K562 (cell line): ENCODE measurements around the gene B3GALT4. TPM values are rescaled to one million over a fixed set of nuclear protein-coding genes. Genes with fewer than 3 reads are reported as not detected.
A peak's percentile ranks its signal among the peaks of the same experiment; 100 is the strongest.

Experiments used
- ATAC-seq: fragments of 200-7000 bp; cut with Tn5 transposase; 3 replicates; pipeline ENCODE4 v1.9.1; 2020; ENCODE audit warnings: moderate library complexity
- BruUV-seq: library from RNA; stranded (reverse); fragments of 400-500 nt; replicated peaks from 2 replicates; lab custom pipeline; 2021; lab: Mats Ljungman, UMichigan
- CTCF ChIA-PET: fragments of 300-600 bp; formaldehyde crosslinking; extraction: SDS; loops from one replicate; lab custom pipeline; 2021; ENCODE audit warnings: low intra/inter-chr PET ratio; lab: Yijun Ruan, JAX
- POLR2A ChIA-PET: fragments of 300-600, 350-650 bp; sonication (Branson Sonifier 250); formaldehyde crosslinking; extraction: SDS; loops from one replicate; lab custom pipeline; 2021; ENCODE audit warnings: antibody characterized with exemption, inconsistent platforms; lab: Yijun Ruan, JAX
- DNase-seq, 4 experiments: peaks; one replicate each; pipeline versions ENCODE4 v3.0.0 to v3.0.0-alpha.2; 2011 to 2018; ENCODE audit warnings: low spot score in 3 of 4, mixed read lengths in 3 of 4; ENCODE audit errors: extremely low read depth in 1 of 4
- FAIRE-seq: peaks from 2 replicates; lab custom pipeline; 2011; peaks lifted over from hg19 to GRCh38; lab: Jason Lieb, UNC
- H2AFZ ChIP-seq: 2 replicates; pipeline ENCODE4 v1.6.0; 2011; ENCODE audit warnings: low read depth, low read length, control low read depth, inconsistent platforms
- H3K27ac ChIP-seq: fragments of 200-600 bp; 3 replicates; pipeline ENCODE4 v1.8.0; 2011; ENCODE audit warnings: low read depth, mild to moderate bottlenecking, control low read depth, inconsistent platforms, low read length, moderate library complexity, mixed read lengths; ENCODE audit errors: extremely low read depth
- H3K27me3 ChIP-seq, 2 experiments: fragments of 300-600 bp in 1 of 2; 2 replicates in 1 of 2; 3 replicates in 1 of 2; pipeline versions ENCODE4 v1.6.0 to v1.8.0; 2011; ENCODE audit warnings: inconsistent platforms in 2 of 2, low read length in 2 of 2, mild to moderate bottlenecking in 1 of 2, mixed read lengths in 1 of 2, moderate library complexity in 1 of 2; ENCODE audit not compliant: control insufficient read depth in 2 of 2, insufficient read depth in 2 of 2
- H3K36me3 ChIP-seq: fragments of 300-600 bp; 3 replicates; pipeline ENCODE4 v1.8.0; 2011; ENCODE audit warnings: mild to moderate bottlenecking, low read length, inconsistent platforms; ENCODE audit not compliant: control insufficient read depth, insufficient read depth
- H3K4me1 ChIP-seq, 2 experiments: fragments of 200-600 bp in 1 of 2; replicated peaks in 1 of 2; 2 replicates in 1 of 2; 3 replicates in 1 of 2; pipeline versions ENCODE4 v1.5.1 to v1.8.0; 2011; ENCODE audit warnings: inconsistent platforms in 2 of 2, low read length in 2 of 2, mild to moderate bottlenecking in 1 of 2, mixed read lengths in 1 of 2, moderate library complexity in 1 of 2; ENCODE audit not compliant: control insufficient read depth in 2 of 2, insufficient read depth in 2 of 2
- H3K4me2 ChIP-seq: 2 replicates; pipeline ENCODE4 v1.6.1; 2011; ENCODE audit warnings: low read length, control low read depth, inconsistent platforms, mixed read lengths; ENCODE audit not compliant: insufficient read depth
- H3K4me3 ChIP-seq: fragments of 200-600 bp; sonication (generic), shearing (Covaris generic); 2 replicates; pipeline ENCODE4 v1.5.1; 2016; ENCODE audit warnings: control low read depth, inconsistent platforms
- H3K79me2 ChIP-seq: fragments of 200-600 bp; 3 replicates; pipeline ENCODE4 v1.8.0; 2011; ENCODE audit warnings: low read length, inconsistent platforms; ENCODE audit not compliant: control insufficient read depth, insufficient read depth
- H3K9ac ChIP-seq, 2 experiments: 2 replicates each; pipeline versions ENCODE4 v1.6.0 to v1.6.1; 2011; ENCODE audit warnings: low read depth in 2 of 2, low read length in 2 of 2, control low read depth in 1 of 2, inconsistent platforms in 1 of 2, mild to moderate bottlenecking in 1 of 2, mixed read lengths in 1 of 2; ENCODE audit not compliant: insufficient read depth in 1 of 2
- H3K9me1 ChIP-seq: one replicate; pipeline ENCODE4 v1.6.0; 2011; ENCODE audit warnings: inconsistent platforms, mild to moderate bottlenecking, low read length, moderate library complexity; ENCODE audit not compliant: control insufficient read depth, insufficient read depth
- H3K9me3 ChIP-seq: replicated peaks from 2 replicates; pipeline ENCODE4 v1.5.1; 2011; ENCODE audit warnings: low read depth, low read length, inconsistent platforms; ENCODE audit not compliant: control insufficient read depth, insufficient read depth
- H4K20me1 ChIP-seq: replicated peaks from 2 replicates; pipeline ENCODE4 v1.6.1; 2011; ENCODE audit warnings: low read length, inconsistent platforms, mixed read lengths; ENCODE audit not compliant: control insufficient read depth, insufficient read depth
- KDM5B ChIP-seq: fragments of 200-600 bp; sonication (generic); IDR thresholded peaks from 2 replicates; pipeline ENCODE4 v1.6.1; 2012; ENCODE audit warnings: low read depth, mild to moderate bottlenecking, moderate library complexity, low read length, control low read depth, inconsistent platforms; ENCODE audit not compliant: insufficient replicate concordance
- POLR2AphosphoS2 ChIP-seq: IDR thresholded peaks from 2 replicates; pipeline ENCODE4 v1.6.1; 2012; ENCODE audit warnings: low read length, improper control_type of control experiment
- POLR2G ChIP-seq: fragments of 200-400 bp; formaldehyde crosslinking; IDR thresholded peaks from 2 replicates; pipeline ENCODE4 v1.6.1; 2017; ENCODE audit warnings: low read depth, mild to moderate bottlenecking, antibody characterized with exemption, low read length, moderate library complexity
- RBFOX2 ChIP-seq: fragments of 200-400 bp; formaldehyde crosslinking; IDR thresholded peaks from 2 replicates; pipeline ENCODE4 v1.6.1; 2017; ENCODE audit warnings: low read depth, mild to moderate bottlenecking, low read length, moderate library complexity
- ZC3H4 ChIP-seq: sonication (generic); formaldehyde crosslinking; IDR thresholded peaks from 2 replicates; pipeline ENCODE4 v1.9.0; 2021; ENCODE audit warnings: missing genetic modification reagents, borderline replicate concordance
- ZNF507 ChIP-seq: conservative IDR thresholded peaks from 2 replicates; pipeline ENCODE4 v1.6.1; 2017; ENCODE audit warnings: missing genetic modification characterization, missing compliant biosample characterization
- WGBS: fragments of 100-300 bp; shearing (Covaris generic); methylation state at CpG from one replicate; pipeline ENCODE4 v1.1.6; 2016; ENCODE audit warnings: low coverage, mixed read lengths; ENCODE audit not compliant: insufficient coverage; ENCODE audit errors: missing lambda C conversion rate; 5-methylcytosine and 5-hydroxymethylcytosine counted together
- in situ Hi-C: fragments of 300-500 bp; cut with MboI; formaldehyde crosslinking; loops from 4 replicates; pipeline ENCODE4 v1.15.0; 2018; ENCODE audit warnings: inconsistent platforms, mixed read lengths
- intact Hi-C: fragments of 100-400 bp; cut with micrococcal nuclease; formaldehyde crosslinking; loops from 2 replicates; pipeline ENCODE4 v1.14.2; 2022
- polyA plus RNA-seq, 8 experiments: library from polyadenylated mRNA; depleted of rRNA in 4 of 8; stranded (reverse) in 5 of 8; unstranded in 3 of 8; fragments of >200 nt; fragmentation: Nextera tagmentation in 2 of 8; fragmentation: Illumina TruSeq in 1 of 8; extraction: Ambion mirVana in 2 of 8; extraction: Trizol in 1 of 8; gene quantifications; 2 replicates each; pipeline versions ENCODE4 v1.2.1 to v1.2.3, GENCODE V29; 2011 to 2014; ENCODE audit warnings: inconsistent platforms in 1 of 8, missing spikeins in 1 of 8
- total RNA-seq, 7 experiments: library from RNA; depleted of rRNA in 6 of 7; stranded (reverse); fragments of >200 nt in 6 of 7; fragmentation: Illumina TruSeq in 2 of 7; extraction: Trizol in 2 of 7; gene quantifications; 2 replicates each; pipeline versions ENCODE4 v1.2.1 to v1.2.3, GENCODE V29; 2011 to 2021; ENCODE audit warnings: low replicate concordance in 1 of 7
- TF ChIP-seq, protein P1 (sequence below): fragments of 200-800 bp; sonication (Bioruptor generic); IDR thresholded peaks from 2 replicates; pipeline ENCODE4 v1.6.1; 2016; ENCODE audit warnings: missing genetic modification characterization, missing compliant biosample characterization
- TF ChIP-seq, protein P2 (sequence below), 3 experiments: fragments of 200-800 bp in 1 of 3; sonication (Bioruptor generic) in 1 of 3; sonication (generic) in 1 of 3; formaldehyde crosslinking in 1 of 3; IDR thresholded peaks; 2 replicates each; pipeline versions ENCODE4 v1.6.1 to v1.8.0; 2016 to 2022; ENCODE audit warnings: mild to moderate bottlenecking in 2 of 3, missing compliant biosample characterization in 2 of 3, missing genetic modification characterization in 2 of 3, missing genetic modification reagents in 1 of 3

B3GALT4 gene
- total and polyA plus RNA-seq, 9 of the 15 experiments (the other 6 are each of a cell fraction or from before 2014, with no cell fraction given), result 0.11 to 1.3 (median 0.53) TPM; not detected in 1

DNA sequence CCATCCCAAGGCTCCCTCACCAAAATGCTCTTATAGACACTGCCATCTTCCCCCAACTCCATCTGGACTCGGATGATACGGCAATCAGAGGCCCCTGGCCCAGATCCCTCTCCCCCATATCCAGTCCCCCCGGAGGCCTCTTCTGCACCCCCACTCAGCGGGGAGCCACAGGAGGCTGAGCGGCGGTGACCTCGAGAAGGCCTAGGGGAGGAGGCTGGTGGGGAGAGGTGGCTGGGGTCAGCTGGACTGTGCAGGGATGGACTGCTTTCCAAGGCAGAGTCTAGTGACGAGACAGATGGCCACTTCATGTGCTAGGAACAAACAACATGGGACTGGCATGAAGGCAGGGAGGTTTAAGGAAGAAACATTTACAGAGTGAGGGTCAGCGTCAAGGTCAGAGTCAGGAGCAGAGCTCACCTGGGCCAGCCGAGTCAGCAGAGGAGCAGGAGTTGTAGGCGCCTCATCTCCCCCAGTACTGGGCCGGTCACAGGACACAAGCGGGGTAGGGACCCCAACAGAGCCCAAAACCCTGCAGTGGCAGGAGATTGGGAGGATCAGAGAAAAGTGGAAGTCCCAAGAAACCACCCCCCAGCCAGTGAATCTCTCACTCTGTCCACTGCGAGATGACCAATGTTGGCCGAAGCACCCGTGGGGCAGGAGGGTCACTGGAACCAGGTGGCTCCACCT, 16.2 kb downstream of the B3GALT4 start:
- H3K9ac ChIP-seq, result peak overlapping the region in 1 of 2 experiments; percentile 50; a peak in 2 of 4 replicates
- H3K27me3 ChIP-seq, result no peaks in the 10 kb centered on the region
- BruUV-seq, result no TSS peak
- peaks cover 21 to 30% of the 10 kb centered on the region in 2 experiments for H3K4me1 ChIP-seq
- TF ChIP-seq POLR2G, result peak; percentile 43; the same call in 1 of the 2 replicates
- TF ChIP-seq RBFOX2, result peak; percentile 60
- TF ChIP-seq POLR2AphosphoS2, result 0 out of 2 replicates have a peak, but pooled peaks have one; percentile 38
- TF ChIP-seq, protein P1, sequence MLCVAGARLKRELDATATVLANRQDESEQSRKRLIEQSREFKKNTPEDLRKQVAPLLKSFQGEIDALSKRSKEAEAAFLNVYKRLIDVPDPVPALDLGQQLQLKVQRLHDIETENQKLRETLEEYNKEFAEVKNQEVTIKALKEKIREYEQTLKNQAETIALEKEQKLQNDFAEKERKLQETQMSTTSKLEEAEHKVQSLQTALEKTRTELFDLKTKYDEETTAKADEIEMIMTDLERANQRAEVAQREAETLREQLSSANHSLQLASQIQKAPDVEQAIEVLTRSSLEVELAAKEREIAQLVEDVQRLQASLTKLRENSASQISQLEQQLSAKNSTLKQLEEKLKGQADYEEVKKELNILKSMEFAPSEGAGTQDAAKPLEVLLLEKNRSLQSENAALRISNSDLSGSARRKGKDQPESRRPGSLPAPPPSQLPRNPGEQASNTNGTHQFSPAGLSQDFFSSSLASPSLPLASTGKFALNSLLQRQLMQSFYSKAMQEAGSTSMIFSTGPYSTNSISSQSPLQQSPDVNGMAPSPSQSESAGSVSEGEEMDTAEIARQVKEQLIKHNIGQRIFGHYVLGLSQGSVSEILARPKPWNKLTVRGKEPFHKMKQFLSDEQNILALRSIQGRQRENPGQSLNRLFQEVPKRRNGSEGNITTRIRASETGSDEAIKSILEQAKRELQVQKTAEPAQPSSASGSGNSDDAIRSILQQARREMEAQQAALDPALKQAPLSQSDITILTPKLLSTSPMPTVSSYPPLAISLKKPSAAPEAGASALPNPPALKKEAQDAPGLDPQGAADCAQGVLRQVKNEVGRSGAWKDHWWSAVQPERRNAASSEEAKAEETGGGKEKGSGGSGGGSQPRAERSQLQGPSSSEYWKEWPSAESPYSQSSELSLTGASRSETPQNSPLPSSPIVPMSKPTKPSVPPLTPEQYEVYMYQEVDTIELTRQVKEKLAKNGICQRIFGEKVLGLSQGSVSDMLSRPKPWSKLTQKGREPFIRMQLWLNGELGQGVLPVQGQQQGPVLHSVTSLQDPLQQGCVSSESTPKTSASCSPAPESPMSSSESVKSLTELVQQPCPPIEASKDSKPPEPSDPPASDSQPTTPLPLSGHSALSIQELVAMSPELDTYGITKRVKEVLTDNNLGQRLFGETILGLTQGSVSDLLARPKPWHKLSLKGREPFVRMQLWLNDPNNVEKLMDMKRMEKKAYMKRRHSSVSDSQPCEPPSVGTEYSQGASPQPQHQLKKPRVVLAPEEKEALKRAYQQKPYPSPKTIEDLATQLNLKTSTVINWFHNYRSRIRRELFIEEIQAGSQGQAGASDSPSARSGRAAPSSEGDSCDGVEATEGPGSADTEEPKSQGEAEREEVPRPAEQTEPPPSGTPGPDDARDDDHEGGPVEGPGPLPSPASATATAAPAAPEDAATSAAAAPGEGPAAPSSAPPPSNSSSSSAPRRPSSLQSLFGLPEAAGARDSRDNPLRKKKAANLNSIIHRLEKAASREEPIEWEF, result no peak
- peak; percentile 7 for TF ChIP-seq KDM5B
- no peak for TF ChIP-seq ZNF507 (tag)
- TF ChIP-seq ZC3H4 (CRISPR knock-in tag), result no peak
- TF ChIP-seq, protein P2, sequence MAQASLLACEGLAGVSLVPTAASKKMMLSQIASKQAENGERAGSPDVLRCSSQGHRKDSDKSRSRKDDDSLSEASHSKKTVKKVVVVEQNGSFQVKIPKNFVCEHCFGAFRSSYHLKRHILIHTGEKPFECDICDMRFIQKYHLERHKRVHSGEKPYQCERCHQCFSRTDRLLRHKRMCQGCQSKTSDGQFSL (CRISPR knock-in tag; IDR thresholded peaks at IDR 0.05), result 0 out of 2 replicates have a peak, but pooled peaks have one; percentile 17
- TF ChIP-seq, protein P2 (tag; IDR thresholded peaks at IDR 0.05), result no peak
- ChIA-PET POLR2A (interaction anchor here (0.6 to 7.1 kb wide), 3 partner anchors 16 to 1155 kb away, joined by 3 to 90 read pairs (median 4); partner anchors contain the start of genes B3GALT4, RPS18 and VPS52), CTCF (no interaction called here)
- H3K9me3 ChIP-seq, result no peaks in the 10 kb centered on the region
- no peak overlapping the region for H3K27ac ChIP-seq
- FAIRE-seq, result no peak
- H3K36me3 ChIP-seq, result peaks cover 66% of the 10 kb centered on the region
- H3K79me2 ChIP-seq, result peaks cover 46% of the 10 kb centered on the region
- H3K4me3 ChIP-seq, result no peak overlapping the region
- in situ Hi-C loops (no loop called here), intact Hi-C loops (no loop called here)
- no peak overlapping the region for H2AFZ ChIP-seq
- DNase-seq, result no peak
- no peaks in the 10 kb centered on the region for H4K20me1 ChIP-seq
- H3K9me1 ChIP-seq, result peaks cover 6% of the 10 kb centered on the region
- 81% methylated on average over 16 of the region's 16 CpGs for WGBS
- no peak overlapping the region for H3K4me2 ChIP-seq
- no peak for ATAC-seq
